ENCODE measurements around the gene HSP90AA1. TPM values are rescaled to one million over a fixed set of nuclear protein-coding genes. Genes with fewer than 3 reads are reported as not detected.

Gene HSP90AA1
- total and polyA plus RNA-seq, 2 of the 8 experiments (the other 6 are each of a cell fraction or from before 2014, with no cell fraction given), result 339 to 878 TPM

DNA sequence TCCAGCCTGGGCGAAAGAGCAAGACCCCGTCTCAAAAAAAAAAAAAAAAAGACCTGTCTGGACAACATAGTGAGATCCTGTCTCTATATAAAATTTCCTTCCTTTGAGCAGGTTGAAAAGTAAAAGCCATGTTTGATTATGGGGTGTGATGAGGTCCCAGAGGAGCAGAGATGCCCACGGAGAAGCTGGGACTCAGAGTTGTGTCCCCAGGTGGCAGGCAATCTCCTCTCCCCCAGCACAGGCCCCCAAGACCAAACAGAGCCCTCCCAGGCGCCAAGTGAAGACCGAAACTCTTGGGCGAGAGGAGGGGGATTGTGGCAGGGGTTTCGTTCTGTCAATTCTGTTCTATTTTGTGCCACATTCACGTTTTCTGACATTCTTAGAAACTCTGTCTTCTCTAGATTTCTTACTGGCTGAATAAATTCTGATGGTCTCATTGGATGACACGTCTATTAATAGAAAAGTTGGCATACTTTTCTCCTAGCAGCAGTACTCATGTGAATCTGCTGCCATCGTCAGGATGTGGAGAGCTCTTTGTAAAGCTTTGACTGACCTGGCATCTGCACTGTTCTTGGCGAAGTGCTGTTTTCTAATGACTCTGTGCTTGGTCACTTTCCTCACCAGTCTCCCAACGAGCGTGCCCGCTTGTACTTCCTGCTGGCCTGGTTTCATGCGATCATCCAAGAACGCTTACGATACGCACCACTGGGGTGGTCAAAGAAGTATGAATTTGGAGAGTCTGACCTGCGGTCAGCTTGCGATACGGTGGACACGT, 43.4 kb downstream of the HSP90AA1 start (continued):
- TF ChIP-seq RFX5 (IDR thresholded peaks at IDR 0.05; ENCODE audit: borderline replicate concordance, low read depth, low read length) (no peak), SRF (IDR thresholded peaks at IDR 0.05; ENCODE audit: low read depth, low read length) (no peak), NRF1 (IDR thresholded peaks at IDR 0.05; ENCODE audit: low read depth, low read length) (no peak), SUZ12 (IDR thresholded peaks at IDR 0.05; ENCODE audit: low read length) (no peak), TEAD4 (IDR thresholded peaks at IDR 0.05; ENCODE audit: low read depth, low read length) (no peak), CHD1 (IDR thresholded peaks at IDR 0.05; ENCODE audit: low read depth, low read length) (no peak)

Measured in H1 (cell line).